Stimulated activated CD4-positive, alpha-beta T cell treated with anti-CD3 and anti-CD28 coated beads, Interleukin-1b, Interleukin-23, amount 100 ng/mL, for 24 hours (primary cell): Measurements from ENCODE around the gene DACH1.
"Not testable (repeated sequence)": the region's sequence is repeated elsewhere in the genome, so short reads cannot be mapped to it uniquely, and the experiment has no call there.

Source experiments
- DNase-seq, 4 experiments: peaks; one replicate each; pipeline ENCODE4 v3.0.0-alpha.2; 2020; ENCODE audit warnings: low read depth in 4 of 4, low spot score in 1 of 4

The DACH1 gene

DNA sequence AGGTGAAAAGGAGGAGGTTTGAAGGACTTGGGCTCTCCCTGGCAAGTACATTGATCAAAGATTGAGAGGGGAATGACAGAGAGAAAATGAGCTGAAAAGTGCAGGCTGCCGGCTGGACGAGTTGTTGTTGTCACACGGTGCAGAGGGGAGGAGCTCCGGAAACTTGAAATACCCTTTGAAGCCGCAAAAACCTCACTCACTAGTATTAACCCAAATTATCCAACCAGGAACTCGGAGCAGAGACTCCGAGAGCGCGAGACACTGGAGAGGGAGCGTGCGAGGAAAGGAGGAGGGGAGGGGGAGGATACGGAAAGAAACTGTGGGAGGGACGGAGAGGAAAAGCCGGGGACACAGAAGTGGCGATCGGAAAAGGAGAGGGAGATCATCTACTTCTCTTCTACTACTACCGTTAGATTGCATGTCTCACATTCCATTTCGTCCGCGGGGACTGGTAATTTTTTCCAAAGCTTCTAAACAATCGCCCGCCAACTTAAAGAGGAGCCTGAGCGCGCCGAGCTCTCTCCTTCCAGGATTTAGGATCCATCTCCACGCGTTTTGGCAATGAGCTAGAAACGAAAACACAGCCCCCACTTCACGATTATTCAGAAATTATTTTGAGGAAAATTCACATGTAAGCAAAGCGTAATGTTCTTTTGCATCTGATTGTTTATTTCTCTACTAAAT lies at the start of gene DACH1:
Gene DACH1, minus strand, starts transcription at position 74 of the 684 bp plus-strand sequence.
- DNase-seq, result no peak

DNA sequence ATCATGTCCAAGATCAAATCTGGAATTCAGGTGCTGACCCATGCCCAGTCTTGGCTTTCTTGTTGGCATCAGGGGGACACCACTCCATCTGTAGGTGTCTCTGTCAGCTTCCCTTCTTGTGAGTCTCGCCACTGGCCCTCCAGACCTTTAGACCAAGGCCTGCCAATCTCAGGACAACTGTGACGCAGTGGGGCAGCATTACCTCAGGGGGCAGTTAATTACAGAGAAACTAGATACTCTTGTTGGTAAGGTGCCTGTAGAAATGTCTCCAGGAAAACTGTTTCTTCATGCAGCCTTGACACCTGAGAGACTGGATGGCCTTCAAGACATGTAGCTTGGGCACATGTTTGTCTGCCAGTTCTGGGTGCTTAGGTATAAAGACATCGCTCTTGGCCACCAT lies 46.7 kb upstream of the DACH1 start:
- DNase-seq, result no peak

DNA sequence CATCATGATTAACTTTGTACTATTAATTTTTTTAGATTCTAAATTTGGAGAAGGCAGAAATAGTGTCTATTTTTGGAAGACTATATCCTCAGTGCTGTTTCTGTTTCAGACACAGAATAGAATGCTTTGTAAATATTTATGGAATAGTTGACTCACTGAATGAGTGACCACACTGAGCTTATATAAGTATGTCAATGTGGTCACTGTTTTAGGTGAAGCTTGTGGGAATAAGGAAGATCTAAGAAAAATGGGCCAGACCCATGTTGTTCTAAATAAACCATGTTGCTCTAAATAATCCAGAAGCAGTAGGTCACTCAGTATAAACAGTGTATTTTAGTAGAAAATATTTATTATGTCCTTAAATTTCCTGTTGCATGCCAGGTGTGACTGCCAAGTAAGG lies 45.5 kb upstream of the DACH1 start:
- DNase-seq, result no peak

DNA sequence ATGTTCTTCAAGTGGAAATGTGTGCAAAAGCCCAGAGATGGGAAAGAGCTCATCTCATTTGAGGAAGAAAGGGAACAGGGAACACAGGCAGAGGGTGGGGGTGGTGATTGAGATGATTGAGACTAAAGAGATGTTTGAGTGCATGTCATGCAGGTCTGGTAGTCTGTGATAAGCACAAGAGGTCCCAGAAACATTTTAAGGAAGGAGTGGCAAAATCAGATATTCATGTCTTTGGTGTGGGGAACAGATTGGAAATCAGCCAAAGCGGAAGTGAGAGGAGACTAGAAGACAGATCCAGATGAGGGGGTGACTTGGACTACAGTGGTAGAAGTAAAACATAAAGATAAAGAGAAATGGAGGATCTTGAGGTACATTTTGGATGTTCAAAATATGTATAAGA lies 39.4 kb upstream of the DACH1 start:
- no peak for DNase-seq

DNA sequence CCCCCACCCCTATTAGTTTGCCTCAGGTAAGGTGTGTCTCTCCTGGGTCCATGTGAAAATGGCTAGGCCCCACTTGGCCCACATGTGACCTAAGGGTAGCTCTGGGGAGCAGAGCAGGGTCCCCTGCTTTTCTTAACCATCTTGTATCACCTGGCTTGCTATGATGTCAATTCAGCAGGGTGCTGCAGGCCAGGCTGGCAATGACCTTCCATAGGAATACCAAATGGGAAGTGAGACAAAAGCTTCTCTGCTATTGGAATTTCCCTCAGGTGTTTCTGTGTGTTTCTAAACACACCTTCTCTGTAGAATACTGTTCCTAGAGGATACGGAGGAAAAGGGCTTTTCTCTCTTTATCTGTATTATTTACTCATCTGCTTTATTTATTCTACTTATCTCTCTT lies 35.7 kb upstream of the DACH1 start:
- no peak for DNase-seq

DNA sequence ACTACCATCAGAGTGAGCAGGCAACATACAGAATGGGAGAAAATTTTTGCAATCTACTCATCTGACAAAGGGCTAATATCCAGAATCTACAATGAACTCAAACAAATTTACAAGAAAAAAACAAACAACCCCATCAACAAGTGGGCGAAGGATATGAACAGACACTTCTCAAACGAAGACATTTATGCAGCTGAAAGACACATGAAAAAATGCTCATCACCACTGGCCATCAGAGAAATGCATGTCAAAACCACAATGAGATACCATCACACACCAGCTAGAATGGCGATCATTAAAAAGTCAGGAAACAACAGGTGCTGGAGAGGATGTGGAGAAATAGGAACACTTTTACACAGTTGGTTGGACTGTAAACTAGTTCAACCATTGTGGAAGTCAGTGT lies 26.5 kb upstream of the DACH1 start:
- not testable (repeated sequence) for DNase-seq

- no peak for DNase-seq
Measured at GRCh38 chr13:71886880-71887279, 19.9 kb upstream of the DACH1 start.

GRCh38 chr13:71882120-71882519 lies 15.1 kb upstream of the DACH1 start:
- no peak for DNase-seq

GRCh38 chr13:71880753-71881541 lies 13.9 kb upstream of the DACH1 start:
- DNase-seq, result no peak

- no peak for DNase-seq
Measured at GRCh38 chr13:71879808-71880344, 12.9 kb upstream of the DACH1 start.

GRCh38 chr13:71879129-71879535 lies 12.1 kb upstream of the DACH1 start:
- DNase-seq, result no peak

GRCh38 chr13:71877256-71877653 lies 10.3 kb upstream of the DACH1 start:
- no peak for DNase-seq

- DNase-seq, result no peak
Measured at GRCh38 chr13:71876648-71877255, 9.7 kb upstream of the DACH1 start.

GRCh38 chr13:71875823-71876222 lies 8.8 kb upstream of the DACH1 start:
- DNase-seq, result no peak

DNA sequence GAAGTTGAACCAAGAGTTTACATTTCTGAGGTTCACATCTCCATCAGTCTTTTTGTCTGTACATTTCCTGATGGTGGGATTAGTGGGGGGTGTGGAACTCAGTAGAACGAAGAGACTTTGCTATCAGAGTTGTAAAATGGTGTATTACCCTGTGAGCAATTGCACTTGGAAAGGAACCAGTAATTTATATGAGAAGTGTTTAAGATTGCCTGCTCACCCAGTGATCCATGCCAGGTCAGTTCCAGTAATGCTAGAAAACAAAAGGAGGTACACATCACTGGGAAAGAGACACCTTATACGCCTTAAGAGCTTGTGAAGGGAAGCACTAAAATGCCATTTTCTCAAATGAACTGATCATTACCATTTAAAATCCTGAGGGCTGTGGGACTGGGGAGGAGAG lies 7.5 kb upstream of the DACH1 start:
- DNase-seq, result no peak

DNA sequence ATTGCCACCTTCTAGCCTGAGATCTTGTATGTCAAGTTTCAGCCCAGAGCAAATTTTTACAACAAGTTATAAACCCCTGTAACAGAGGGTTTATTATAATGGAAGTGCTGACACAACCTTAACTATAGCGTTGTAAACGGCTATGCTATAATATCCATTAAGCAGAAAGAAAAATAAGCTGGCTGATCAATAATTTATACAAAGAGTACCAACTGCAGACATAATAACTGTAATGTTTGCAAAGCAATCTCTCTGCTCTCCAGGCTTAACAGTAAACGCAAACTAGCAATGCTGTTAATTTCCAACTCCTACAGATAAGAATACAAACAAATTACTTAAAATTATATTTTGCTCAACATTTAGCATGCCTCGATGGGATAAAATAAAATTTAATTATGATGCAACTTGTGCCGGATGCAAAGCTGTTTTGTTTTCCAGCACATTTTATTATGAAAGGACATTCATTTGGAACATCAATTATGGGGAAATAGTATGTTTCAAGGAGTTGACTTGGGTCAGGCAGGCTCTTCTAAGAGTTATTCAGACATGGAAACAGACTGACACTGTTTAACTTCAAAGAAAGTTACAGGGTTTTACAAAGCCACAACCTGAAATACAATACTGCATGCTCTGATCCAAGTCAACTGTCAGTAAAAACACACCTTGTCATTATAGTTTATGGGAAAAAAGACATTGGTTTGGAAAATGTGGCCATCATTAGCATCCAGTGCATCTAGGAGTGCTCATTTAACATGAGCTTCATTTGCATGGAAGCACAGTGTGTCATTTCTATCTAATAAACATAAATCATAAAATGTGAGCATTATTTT lies 6.6 kb upstream of the DACH1 start:
- no peak for DNase-seq

GRCh38 chr13:71871844-71872243 lies 4.8 kb upstream of the DACH1 start:
- DNase-seq, result no peak

DNA sequence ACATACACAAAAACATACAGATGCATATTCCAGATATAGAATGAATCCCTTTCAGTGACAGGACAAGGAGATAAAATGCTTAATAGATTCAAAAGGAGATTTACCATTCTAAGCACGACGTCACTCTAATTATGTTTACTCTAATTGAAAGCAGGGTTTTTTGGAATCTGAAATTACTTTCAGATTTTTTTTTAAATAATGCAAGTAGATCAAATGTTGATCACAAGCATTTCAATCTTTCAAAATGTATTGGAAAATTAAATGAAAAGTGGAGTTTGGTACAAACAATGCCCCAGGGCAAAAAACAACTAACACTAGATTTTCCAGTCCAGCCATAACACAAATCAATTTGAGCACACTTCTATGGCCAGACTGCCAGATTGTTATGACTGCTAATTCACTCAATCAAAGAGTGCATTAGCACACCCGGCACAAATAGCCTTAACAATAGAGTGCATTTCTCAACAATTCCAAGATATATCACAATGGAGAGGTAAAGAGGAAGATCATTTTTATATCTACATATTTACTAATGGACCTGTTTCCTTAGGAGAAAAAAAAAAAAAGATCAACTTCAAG lies 4.3 kb upstream of the DACH1 start:
- no peak for DNase-seq

DNA sequence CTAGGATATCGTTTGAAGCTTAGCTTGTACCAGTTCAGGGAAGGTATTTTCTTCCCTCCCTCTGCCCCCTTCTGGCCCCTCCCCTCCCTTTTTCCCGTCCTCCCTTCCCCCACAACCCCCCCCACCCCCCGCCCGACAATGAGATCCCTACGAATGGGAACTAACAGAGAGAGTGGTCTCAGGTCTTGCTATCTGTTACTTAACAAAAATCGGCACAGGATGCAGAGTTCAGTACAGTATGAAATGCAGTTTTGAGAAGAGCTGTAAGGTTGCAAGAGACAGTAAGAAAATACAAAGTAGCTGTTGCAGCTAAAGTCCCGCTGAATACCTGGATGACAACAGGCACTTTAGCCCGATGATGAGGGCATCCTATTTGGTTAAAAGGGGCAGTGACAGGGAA lies 3.1 kb upstream of the DACH1 start:
- DNase-seq, result no peak

GRCh38 chr13:71869274-71869673 lies 2.3 kb upstream of the DACH1 start:
- DNase-seq, result no peak
